Stimulated activated CD8-positive, alpha-beta memory T cell treated with anti-CD3 and anti-CD28 coated beads, Interleukin-12 subunit alpha, Interleukin-12 subunit beta, amount 100 ng/mL, for 24 hours (primary cell): ENCODE measurements around the gene COL1A2.

Source experiments
- DNase-seq: peaks from one replicate; pipeline ENCODE4 v3.0.0-alpha.2; 2020; ENCODE audit errors: extremely low read depth

The COL1A2 gene

GRCh38 chr7:94394437-94395140 is at the start of gene COL1A2:
TSS of gene COL1A2 (plus strand) at chr7:94394895. CDS start at chr7:94395032, 137 bp downstream.
- no peak for DNase-seq

GRCh38 chr7:94345907-94346306 is 48.8 kb upstream of the COL1A2 start:
- DNase-seq: no peak

- DNase-seq: no peak
These were observed 46.6 kb upstream of the COL1A2 start for GRCh38 chr7:94348142-94348541.

- no peak for DNase-seq
These were observed 44.0 kb upstream of the COL1A2 start for GRCh38 chr7:94350734-94351133.

GRCh38 chr7:94351703-94352102 is 43.0 kb upstream of the COL1A2 start:
- no peak for DNase-seq

GRCh38 chr7:94352887-94353286 is 41.8 kb upstream of the COL1A2 start:
- DNase-seq: no peak

- DNase-seq: no peak
These were observed 39.7 kb upstream of the COL1A2 start for GRCh38 chr7:94354953-94355352.

GRCh38 chr7:94355454-94355853 is 39.2 kb upstream of the COL1A2 start:
- no peak for DNase-seq

GRCh38 chr7:94357076-94357475 is 37.6 kb upstream of the COL1A2 start:
- DNase-seq: no peak

GRCh38 chr7:94360926-94361325 is 33.8 kb upstream of the COL1A2 start:
- no peak for DNase-seq

GRCh38 chr7:94362276-94362675 is 32.4 kb upstream of the COL1A2 start:
- no peak for DNase-seq

GRCh38 chr7:94364816-94365215 is 29.9 kb upstream of the COL1A2 start:
- DNase-seq: no peak

- no peak for DNase-seq
These were observed 28.5 kb upstream of the COL1A2 start for GRCh38 chr7:94366163-94366562.

GRCh38 chr7:94366832-94367231 is 27.9 kb upstream of the COL1A2 start:
- no peak for DNase-seq

- DNase-seq: no peak
These were observed 26.7 kb upstream of the COL1A2 start for GRCh38 chr7:94367949-94368348.

- no peak for DNase-seq
These were observed 26.3 kb upstream of the COL1A2 start for GRCh38 chr7:94368371-94368791.

GRCh38 chr7:94374231-94374630 is 20.5 kb upstream of the COL1A2 start:
- DNase-seq: no peak

- DNase-seq: no peak
These were observed 19.8 kb upstream of the COL1A2 start for GRCh38 chr7:94374721-94375566.

GRCh38 chr7:94375691-94376090 is 19.0 kb upstream of the COL1A2 start:
- no peak for DNase-seq

GRCh38 chr7:94376281-94376680 is 18.4 kb upstream of the COL1A2 start:
- no peak for DNase-seq

GRCh38 chr7:94378356-94378755 is 16.3 kb upstream of the COL1A2 start:
- DNase-seq: no peak

GRCh38 chr7:94380264-94380663 is 14.4 kb upstream of the COL1A2 start:
- no peak for DNase-seq

- no peak for DNase-seq
These were observed 12.6 kb upstream of the COL1A2 start for GRCh38 chr7:94382132-94382531.
